GM12864 (cell line): ENCODE measurements around the gene DOHH.

Experiments used
- DNase-seq: peaks from one replicate; pipeline ENCODE4 v3.0.0-alpha.2; 2011; ENCODE audit warnings: low read depth
- H3K4me3 ChIP-seq: 2 replicates; pipeline ENCODE4 v1.5.1; 2011; ENCODE audit warnings: mild to moderate bottlenecking, low read depth, low read length, control low read depth
- CTCF ChIP-seq: IDR thresholded peaks from 2 replicates; pipeline ENCODE4 v1.5.1; 2011; ENCODE audit warnings: low read depth, mild to moderate bottlenecking, moderate library complexity, low read length, control low read depth, inconsistent platforms; ENCODE audit errors: missing control alignments

DOHH gene

GRCh38 chr19:3462991-3463713, 37.3 kb downstream of the DOHH start:
- H3K4me3 ChIP-seq, result no peak overlapping the region
- no peak for TF ChIP-seq CTCF
- DNase-seq, result no peak

- H3K4me3 ChIP-seq, result no peak overlapping the region
- no peak for TF ChIP-seq CTCF
- DNase-seq, result no peak
These were observed 40.4 kb downstream of the DOHH start for GRCh38 chr19:3459965-3460582.

- no peak for DNase-seq
- H3K4me3 ChIP-seq, result no peak overlapping the region
These were observed 41.2 kb downstream of the DOHH start for GRCh38 chr19:3459089-3459881.

GRCh38 chr19:3458229-3459088, 42.0 kb downstream of the DOHH start:
- no peak for DNase-seq
- no peak for TF ChIP-seq CTCF
- no peak overlapping the region for H3K4me3 ChIP-seq

More at GRCh38 chr19:3459089-3459881, 41.2 kb downstream of the DOHH start:
- no peak for TF ChIP-seq CTCF

GRCh38 chr19:3457528-3458228, 42.8 kb downstream of the DOHH start:
- TF ChIP-seq CTCF, result no peak
- H3K4me3 ChIP-seq, result no peak overlapping the region
- no peak for DNase-seq

GRCh38 chr19:3456925-3457527, 43.4 kb downstream of the DOHH start:
- DNase-seq, result no peak
- no peak overlapping the region for H3K4me3 ChIP-seq
- TF ChIP-seq CTCF, result no peak
